ENCODE data around the gene RBM4.

GRCh38 chr11:66598993-66599392 is 39.5 kb upstream of the RBM4 start:
- TF ChIP-seq CTCF (IDR thresholded peaks at IDR 0.05) (no peak), POLR2A (IDR thresholded peaks at IDR 0.05) (no peak), POLR2AphosphoS5 (IDR thresholded peaks at IDR 0.05) (no peak), EP300 (IDR thresholded peaks at IDR 0.05) (no peak)

Data from sigmoid colon (tissue), 4 donors.